HG02938 (cell line): Measurements from ENCODE around the gene UNC5C.
A peak's percentile ranks its signal among the peaks of the same experiment; 100 is the strongest.
"Not testable (repeated sequence)": the region's sequence is repeated elsewhere in the genome, so short reads cannot be mapped to it uniquely, and the experiment has no call there.

Experiments used
- ATAC-seq: cut with Tn5 transposase; IDR thresholded peaks from one replicate; pipeline ENCODE4 v1.9.1; 2021; ENCODE audit warnings: mild to moderate bottlenecking, moderate library complexity; ENCODE audit not compliant: unreplicated experiment

UNC5C gene

DNA sequence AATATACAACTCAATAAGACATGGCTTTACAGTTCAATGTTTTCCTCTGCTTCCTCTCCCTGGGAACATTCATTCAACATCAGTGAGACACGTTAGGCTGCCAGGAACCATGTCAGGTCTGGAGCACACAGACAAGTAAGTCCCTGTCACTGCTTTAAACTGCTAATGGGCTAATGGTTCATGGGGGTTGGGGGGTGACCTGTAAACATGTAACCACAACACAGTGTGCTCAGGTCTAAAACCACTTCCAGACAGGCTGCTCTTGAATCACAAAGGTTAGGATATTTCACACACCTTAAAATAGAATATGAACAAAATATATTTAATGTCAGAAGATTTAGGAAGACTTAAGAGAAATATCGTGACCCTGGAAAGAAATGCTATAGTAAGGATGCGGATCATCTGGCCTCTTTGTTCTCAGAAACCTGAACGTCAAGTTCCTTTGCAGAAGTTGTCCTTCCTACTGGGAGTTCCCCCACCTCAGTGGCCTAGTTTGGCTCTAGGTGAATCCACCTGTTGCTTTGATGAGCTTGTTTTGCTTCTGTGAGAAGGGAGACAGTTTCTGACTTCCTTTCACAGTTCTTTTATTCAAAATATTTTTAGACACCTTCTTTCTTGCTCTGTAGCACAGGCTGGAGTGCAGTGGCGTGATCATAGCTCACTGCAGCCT lies 359.9 kb downstream of the UNC5C start:
- no peak for ATAC-seq

DNA sequence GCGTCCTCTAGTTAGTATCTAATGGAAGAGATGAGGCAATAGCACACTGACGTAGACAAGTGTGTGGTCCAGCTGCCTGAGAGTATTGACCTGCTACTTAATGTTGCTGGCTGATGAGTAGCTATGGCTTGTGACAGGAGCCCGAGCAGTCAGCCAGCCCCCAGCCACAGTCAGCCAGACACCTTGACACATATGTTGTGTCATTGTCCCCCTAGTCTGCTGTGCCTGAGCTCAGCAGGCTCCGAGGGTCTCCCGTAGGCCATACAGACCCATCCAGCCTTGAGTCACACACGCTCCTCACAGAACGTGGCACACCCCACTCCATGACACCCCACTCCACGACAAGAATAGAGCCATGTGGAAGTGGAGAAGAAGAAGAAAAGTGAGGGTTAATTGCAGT lies 362.1 kb downstream of the UNC5C start:
- no peak for ATAC-seq

GRCh38 chr4:95183656-95184408 lies 364.9 kb downstream of the UNC5C start:
- no peak for ATAC-seq

GRCh38 chr4:95181996-95182306 lies 366.8 kb downstream of the UNC5C start:
- ATAC-seq, result no peak

DNA sequence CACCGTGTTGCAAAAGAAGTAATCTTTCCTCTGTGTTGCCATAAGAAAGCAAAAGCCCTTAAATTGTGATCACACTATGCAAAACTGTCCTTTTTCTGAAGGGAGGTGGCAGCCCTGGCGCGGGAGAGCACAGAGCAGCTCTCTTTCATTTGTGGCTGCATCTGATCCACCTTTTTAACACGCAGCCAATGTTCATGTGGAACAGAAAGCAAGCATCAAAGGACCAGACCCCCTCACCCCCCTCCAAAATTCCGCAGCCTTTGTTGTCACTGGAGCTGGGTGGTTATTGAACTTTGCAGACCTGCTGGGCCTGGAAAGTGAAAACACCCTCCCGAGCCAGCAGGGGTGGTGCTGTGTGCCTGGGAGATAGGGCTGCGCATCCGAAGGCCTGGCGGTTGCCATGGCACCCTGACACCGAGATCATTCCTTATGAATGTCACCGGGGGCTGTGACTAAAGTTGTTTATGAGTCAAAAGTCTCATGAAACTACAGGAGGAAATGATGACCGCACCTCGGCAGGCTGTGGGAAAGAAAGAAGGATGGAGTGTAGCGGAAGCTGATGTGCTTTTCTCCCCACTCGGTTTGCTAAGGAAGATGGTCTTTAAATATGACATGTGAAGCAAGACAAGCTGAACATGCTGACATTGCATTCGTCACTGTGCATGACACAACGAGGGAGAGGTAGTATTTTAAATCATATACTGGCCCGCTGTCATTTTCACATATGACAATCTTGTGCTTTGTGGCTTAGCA lies 367.4 kb downstream of the UNC5C start:
- no peak for ATAC-seq

DNA sequence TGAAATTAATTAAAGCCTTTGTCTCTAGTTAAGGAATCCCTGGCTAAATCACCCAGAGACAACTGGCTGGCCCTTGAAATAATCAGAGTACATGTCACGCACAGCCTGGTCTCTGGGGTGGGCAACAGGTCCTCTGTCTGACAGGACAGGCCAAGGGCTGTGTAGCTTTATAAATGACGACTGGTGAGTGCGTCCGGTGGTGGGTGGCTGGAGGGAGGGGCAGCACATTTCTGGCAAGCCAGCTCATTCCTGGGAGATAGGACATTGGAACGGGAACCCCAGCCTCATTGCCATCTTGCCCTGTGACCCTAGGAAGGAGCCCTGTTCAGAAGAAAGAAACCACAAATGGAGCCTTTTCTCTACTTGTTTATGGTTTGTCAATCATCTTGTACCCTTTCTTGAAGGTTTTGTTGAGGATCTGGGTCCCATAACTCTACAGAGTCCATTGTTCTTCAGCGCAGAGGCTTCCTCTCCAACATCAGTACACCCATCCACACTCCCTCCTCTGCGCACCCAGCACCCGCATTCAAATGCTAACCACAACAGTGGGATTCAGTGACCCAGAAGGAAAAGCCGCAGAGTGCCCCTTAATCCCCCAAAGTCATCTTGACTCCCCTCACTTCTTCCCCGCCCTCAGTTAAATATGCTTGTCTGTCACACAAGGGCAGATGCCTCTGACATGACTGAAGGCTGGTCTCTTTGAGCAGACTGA lies 368.1 kb downstream of the UNC5C start:
- ATAC-seq, result no peak

DNA sequence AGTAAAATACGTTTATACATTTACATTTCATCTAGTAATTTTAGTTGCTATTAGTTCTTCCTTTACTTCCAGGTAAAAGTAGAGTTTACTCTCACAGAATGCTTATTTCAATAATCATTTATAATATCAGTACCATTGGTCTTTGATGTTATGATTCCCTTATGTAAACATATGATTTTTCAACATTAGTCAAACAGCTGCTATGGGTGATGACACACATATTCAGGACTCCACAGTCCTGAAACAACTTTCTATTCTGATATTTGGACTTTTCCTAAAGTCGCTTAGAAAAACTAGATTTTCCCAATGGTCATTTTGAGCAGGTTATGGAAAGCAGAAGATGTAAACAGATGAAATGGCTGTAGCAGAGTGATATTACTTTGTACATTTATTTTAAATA lies 369.8 kb downstream of the UNC5C start:
- ATAC-seq, result no peak

- not testable (repeated sequence) for ATAC-seq
Measured at GRCh38 chr4:95171377-95171776, 377.4 kb downstream of the UNC5C start.

DNA sequence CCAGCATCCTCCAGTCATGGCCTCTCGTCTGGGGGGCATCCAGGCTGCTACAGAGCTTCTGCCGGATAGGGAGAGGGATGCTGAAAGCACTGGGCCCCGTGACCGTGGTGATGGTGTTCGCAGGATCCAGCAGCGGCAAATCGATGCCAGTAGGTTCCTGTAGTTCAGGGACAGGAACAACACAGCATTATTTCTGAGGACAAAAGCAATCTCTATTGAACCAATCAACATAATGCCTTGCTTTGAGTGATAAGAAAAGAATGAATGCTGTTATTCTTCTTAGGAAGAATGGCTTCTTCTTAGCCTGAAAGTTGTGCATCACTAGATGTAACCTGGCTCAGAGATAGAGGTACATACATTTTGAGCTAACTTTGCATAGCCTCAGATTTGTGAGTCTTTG lies 378.6 kb downstream of the UNC5C start:
- ATAC-seq, result no peak

DNA sequence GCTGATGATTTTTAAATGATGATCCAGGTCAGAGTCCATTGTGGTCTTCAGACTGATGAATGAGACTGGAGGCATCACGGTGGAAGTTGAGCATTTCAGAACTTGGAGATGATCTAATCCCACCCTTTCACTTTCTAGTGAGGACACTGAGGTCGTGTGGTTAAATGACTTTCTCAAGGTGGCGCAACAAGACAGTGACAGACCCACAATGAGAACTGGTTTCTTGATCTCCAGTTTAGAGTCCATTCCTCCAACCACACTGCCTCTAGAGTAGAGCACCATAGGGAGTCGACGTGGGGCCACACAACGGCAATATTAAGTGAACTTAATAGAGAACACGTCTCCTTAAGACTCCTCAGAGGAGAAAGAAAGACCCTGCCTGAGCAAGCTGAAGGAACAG lies 381.0 kb downstream of the UNC5C start:
- no peak for ATAC-seq

- peak; percentile 89 for ATAC-seq
Measured at GRCh38 chr4:95165926-95166524, 382.7 kb downstream of the UNC5C start.

GRCh38 chr4:95162867-95163266 lies 385.9 kb downstream of the UNC5C start:
- ATAC-seq, result no peak

GRCh38 chr4:95161781-95162469 lies 386.8 kb downstream of the UNC5C start:
- no peak for ATAC-seq

DNA sequence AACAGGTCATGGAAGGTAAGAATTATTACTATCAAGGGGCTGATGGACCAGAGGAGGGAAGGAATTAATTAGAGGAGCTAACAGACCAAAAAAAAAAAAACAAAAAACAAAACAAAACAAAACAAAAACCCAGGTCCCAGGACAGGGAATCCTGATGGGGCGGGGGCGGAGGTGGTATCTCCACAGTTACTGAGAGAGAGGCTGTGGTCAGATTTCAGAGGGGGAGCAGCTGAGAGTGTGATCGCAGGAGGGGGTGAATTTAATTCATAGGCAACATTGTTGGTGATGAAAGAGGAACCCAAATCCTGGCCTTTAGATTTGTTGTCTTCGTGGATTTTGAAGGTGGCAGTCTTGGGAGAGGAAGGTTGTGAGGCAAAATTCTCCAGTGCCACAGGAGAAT lies 389.4 kb downstream of the UNC5C start:
- no peak for ATAC-seq

DNA sequence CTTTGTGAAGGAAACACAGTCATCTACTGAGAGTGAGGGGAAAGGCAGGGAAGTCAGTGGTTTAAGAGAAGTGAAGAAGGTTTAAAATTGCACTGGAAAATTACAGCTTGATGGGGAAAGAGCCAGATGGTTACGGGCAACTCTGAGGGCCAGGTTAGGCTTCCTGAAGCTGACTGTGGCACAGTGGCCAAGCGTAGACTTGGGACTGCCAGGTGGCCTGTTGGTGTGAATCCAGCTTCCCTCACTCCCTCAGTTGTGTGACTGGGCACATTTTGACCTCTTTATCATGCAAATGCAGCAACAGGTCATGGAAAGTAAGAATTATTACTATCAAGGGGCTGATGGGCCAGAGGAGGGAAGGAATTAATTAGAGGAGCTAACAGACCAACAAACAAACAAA lies 390.1 kb downstream of the UNC5C start:
- no peak for ATAC-seq

- no peak for ATAC-seq
Measured at GRCh38 chr4:95158045-95158444, 390.7 kb downstream of the UNC5C start.

DNA sequence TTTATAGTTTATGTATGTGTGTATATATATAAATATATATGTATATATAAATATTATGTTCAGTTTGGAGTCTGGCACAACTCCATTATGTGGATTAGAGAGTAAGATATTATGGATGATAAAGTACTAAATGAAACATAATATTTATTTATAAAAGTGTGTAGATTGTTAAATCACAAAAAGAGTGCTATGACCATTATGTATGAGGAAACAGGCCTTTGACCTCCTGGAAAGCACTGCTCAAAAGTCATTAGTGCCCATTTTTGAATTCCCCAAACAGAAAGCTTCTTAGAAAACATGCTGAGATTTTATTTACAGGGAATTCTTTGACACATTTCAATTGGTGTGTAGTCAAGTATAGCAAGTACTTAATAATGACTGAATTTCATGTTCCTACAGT lies 391.2 kb downstream of the UNC5C start:
- ATAC-seq, result no peak

DNA sequence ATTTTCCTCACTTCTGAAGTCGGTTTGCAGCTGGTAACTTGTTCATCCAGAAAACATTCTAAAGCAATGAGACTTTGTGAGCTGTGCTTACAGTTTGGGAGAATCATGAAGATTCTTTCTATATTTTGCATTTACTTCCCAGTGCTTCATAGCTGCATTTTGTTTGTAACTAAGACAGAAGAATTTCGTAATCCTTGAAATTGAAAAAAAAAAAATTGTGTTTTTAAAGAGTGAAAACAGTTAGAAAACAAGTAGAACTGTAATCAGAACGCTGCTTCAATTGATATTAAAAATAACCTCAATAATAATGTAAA lies 392.4 kb downstream of the UNC5C start:
- no peak for ATAC-seq

DNA sequence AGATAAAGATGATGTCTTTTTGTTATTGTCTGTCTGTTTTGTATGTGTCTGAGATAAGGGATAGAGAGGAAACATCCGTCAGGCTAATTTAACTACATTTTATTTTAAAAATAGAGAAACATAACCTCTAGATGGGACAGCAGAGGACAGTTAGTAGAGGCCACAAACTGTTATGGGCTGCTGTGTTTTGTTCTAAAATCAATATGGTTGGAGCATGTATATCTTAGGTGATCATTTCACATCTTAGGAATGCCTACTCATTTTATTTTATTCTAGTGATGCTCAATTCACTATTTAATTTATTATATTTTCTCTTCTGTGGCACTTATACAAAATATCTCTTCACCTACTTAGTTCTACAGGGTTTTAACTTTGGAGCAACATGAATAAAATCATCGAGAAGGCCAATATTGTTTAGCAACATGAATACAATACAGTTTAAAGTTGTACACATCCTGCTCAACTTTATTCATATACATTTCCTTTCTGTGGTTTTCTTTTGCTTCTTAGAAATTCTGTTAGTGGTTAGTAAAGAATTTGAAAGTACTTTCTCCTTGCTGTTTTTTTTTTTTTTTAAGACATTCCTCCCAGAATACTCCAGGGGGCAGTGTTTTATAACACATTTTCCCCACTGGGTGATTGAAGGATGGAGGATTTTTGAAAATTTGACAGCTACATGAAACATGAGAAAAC lies 392.9 kb downstream of the UNC5C start:
- ATAC-seq, result peak; percentile 52

- no peak for ATAC-seq
Measured at GRCh38 chr4:95153182-95153581, 395.6 kb downstream of the UNC5C start.
